GM18951 (cell line): ENCODE measurements around the gene CFAP20DC.

Source experiments
- POLR2A ChIP-seq: IDR thresholded peaks from 4 replicates; pipeline ENCODE4 v1.6.1; 2011; ENCODE audit warnings: mild to moderate bottlenecking; ENCODE audit not compliant: insufficient read length, insufficient read depth; ENCODE audit errors: extremely low read depth
- in situ Hi-C: fragments of 300-500 bp; cut with MboI; formaldehyde crosslinking; loops from one replicate; pipeline ENCODE4 v1.12.0; 2022; ENCODE audit warnings: low sequenced_read_pairs, mixed read lengths, inconsistent platforms; ENCODE audit not compliant: unreplicated experiment

Gene CFAP20DC

GRCh38 chr3:58783845-58784244 is 266.0 kb downstream of the CFAP20DC start:
- in situ Hi-C loops, result no loop called here
- no peak for TF ChIP-seq POLR2A

GRCh38 chr3:58779934-58780333 is 269.9 kb downstream of the CFAP20DC start:
- in situ Hi-C loops, result no loop called here

GRCh38 chr3:58776231-58776630 is 273.6 kb downstream of the CFAP20DC start:
- no peak for TF ChIP-seq POLR2A
- in situ Hi-C loops, result no loop called here

More at GRCh38 chr3:58779934-58780333, 269.9 kb downstream of the CFAP20DC start:
- no peak for TF ChIP-seq POLR2A

- in situ Hi-C loops, result no loop called here
- TF ChIP-seq POLR2A, result no peak
These were observed 277.4 kb downstream of the CFAP20DC start for GRCh38 chr3:58772462-58772861.

GRCh38 chr3:58769065-58769464 is 280.8 kb downstream of the CFAP20DC start:
- no peak for TF ChIP-seq POLR2A
- in situ Hi-C loops, result no loop called here

- TF ChIP-seq POLR2A, result no peak
- in situ Hi-C loops, result no loop called here
These were observed 283.1 kb downstream of the CFAP20DC start for GRCh38 chr3:58766587-58767282.

- in situ Hi-C loops, result no loop called here
- no peak for TF ChIP-seq POLR2A
These were observed 294.7 kb downstream of the CFAP20DC start for GRCh38 chr3:58755150-58755549.

GRCh38 chr3:58754074-58754473 is 295.8 kb downstream of the CFAP20DC start:
- TF ChIP-seq POLR2A, result no peak
- in situ Hi-C loops, result no loop called here

GRCh38 chr3:58751882-58752567 is 297.8 kb downstream of the CFAP20DC start:
- in situ Hi-C loops, result no loop called here

GRCh38 chr3:58751235-58751634 is 298.6 kb downstream of the CFAP20DC start:
- in situ Hi-C loops, result no loop called here
- TF ChIP-seq POLR2A, result no peak

More at GRCh38 chr3:58751882-58752567, 297.8 kb downstream of the CFAP20DC start:
- TF ChIP-seq POLR2A, result no peak

GRCh38 chr3:58749948-58750347 is 299.9 kb downstream of the CFAP20DC start:
- in situ Hi-C loops, result no loop called here
- TF ChIP-seq POLR2A, result no peak

- in situ Hi-C loops, result no loop called here
These were observed 301.8 kb downstream of the CFAP20DC start for GRCh38 chr3:58748024-58748423.

GRCh38 chr3:58746758-58747157 is 303.1 kb downstream of the CFAP20DC start:
- in situ Hi-C loops, result no loop called here

More at GRCh38 chr3:58748024-58748423, 301.8 kb downstream of the CFAP20DC start:
- no peak for TF ChIP-seq POLR2A

GRCh38 chr3:58743296-58743695 is 306.5 kb downstream of the CFAP20DC start:
- no peak for TF ChIP-seq POLR2A
- in situ Hi-C loops, result no loop called here

More at GRCh38 chr3:58746758-58747157, 303.1 kb downstream of the CFAP20DC start:
- no peak for TF ChIP-seq POLR2A
